ENCODE measurements around the gene HEXB.

The HEXB gene

GRCh38 chr5:74684900-74685851 is at the start of gene HEXB:
Gene HEXB (plus strand): TSS chr5:74685233. CDS start chr5:74685261, 28 bp downstream.
- DNase-seq: peak; percentile 86

- no peak for DNase-seq
Measured at GRCh38 chr5:74636149-74636548, 48.9 kb upstream of the HEXB start.

DNA sequence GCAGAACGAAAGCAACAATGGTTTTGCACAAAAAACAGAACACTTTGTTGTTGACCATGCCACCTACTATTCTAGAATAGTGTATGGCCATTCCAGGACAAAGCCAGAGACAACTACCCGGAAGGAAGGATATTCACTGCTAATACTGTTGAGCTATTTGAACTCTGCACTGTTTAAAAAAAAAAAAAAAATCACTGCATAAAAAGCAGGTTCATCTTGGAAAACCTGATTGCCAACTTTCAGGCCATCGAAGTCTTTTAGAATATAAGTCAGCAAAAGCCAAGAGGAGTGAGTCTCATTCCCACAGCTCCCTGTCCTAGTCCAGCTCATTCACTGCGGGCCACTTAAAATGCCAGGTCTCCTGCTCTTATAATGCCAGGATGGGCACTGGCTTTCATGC is 48.5 kb upstream of the HEXB start:
- DNase-seq: no peak

DNA sequence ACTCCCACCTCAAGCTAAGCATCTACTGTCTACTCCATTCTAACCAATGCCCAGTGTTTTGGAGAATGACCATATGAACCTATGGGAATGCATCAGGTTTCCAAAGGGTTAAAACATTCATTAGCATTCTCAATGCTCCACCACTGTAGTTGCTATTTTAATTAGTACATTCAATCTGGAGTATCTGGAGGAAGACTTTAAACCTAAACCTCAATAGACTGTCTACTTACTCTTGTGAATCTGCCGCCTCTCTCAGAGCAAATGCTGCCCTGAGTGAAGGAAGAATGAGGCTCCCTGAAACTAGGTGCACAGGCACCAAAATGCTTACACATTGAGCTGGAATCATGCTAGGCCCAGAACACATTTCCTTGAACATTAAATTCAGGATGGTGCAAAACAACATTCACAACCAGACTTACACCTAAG is 46.5 kb upstream of the HEXB start:
- DNase-seq: no peak

DNA sequence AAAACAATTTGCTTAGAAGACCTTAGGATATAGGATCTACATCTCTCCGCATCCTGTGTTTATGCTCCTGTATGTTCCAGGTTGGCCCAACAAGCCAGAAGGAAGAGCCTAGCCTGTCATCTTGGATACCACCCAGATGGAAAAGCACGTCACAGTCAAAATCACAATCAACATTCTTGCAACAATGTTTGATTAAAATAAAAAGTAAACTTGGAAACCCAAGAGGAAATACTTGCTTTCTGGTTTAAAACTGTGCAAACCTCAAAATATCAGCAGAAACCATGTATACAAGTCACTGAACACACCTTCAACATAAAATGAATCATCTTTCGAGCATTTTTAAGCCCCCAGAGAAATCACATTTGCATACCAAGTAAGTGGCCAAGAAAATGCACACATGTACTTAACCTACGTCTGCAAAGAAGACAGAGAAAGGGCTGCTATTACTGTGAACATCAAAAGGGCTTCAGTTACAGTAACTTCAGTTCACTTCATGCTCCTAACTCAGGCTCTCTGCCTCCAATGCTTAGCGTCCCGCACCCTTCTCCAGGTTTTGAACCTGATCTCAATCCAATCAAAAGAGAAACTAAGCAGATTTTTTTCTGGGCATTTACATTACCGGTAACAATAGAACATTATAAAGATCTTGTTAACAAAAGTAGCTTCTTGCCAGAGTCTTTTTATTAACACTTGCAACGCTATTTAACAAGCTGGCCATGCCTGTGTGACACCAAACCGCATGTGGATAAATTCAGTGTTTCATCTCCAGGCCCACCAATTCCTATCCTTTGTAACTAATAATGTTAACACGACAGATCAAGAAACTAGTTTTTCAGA is 45.8 kb upstream of the HEXB start:
- DNase-seq: no peak

GRCh38 chr5:74639807-74640449 is 45.1 kb upstream of the HEXB start:
- DNase-seq: peak; percentile 40

DNA sequence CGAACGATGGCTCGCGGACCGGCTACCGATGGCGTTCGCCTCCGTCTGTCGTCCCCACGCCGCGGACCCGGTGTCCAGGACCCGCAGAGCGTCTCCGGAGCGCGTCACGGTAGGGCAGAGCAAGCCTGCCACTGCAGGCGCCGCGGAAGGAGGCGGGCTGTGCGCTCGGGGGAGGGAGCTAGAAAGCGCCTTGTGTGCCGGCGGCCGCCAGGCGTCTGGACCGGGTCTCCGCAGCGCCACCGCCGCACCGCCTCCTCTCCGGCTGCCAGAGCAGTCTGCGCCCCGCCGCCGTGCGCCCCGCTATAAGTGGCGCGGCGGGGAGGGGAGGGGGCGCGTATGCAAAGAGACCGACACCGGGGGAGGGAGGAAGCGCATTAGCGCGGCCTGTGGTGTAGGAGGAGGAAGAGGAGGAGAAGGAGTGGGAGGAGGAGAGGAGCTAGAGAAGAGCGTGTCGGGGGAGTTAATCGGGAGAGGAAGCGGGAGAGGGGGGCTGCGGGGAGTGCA is 44.5 kb upstream of the HEXB start, which contains the start of gene ENC1:
Gene ENC1 (minus strand): TSS at position 279 of the 504 bp plus-strand sequence. CDS start 4,243 bp downstream, outside the sequence.
- peak; percentile 74 for DNase-seq

DNA sequence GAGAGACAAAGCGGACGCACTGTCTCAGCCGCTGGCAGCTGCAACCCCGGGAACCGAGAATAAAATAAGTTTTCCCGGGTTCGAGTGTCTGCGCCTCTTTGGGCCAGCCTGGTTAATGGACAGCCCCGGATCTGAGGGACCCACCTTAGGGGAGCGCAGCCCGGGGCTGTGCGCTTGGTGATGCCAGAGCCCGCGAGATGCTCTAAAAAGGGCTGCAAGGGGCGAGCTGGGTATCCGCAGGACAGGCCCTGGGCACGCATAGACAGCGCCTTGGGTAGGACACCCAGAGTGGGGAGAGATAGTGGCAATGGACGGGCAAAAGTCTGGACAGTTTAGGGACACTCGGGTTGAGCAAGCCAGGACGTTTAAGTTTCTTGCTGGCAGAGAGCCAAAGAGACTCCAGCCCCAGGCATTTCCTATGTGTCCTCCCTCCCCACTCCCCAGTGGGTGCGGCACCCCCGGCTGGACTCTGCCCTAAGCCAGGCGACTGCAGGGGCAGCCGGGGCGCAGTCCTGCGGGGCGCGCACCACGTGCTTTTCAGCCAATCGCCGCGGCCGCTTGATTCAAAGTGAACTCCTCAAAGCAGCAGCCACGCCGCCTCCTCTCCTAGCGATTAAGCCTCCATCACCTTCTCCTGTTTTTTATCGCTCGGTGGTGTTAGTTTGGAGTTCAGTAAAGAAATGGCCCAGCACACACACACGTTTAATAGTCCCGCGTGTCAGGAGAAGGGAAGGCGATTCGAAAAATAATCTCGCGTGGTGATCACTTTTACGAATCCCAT is 43.9 kb upstream of the HEXB start:
- peak; percentile 43 for DNase-seq

- DNase-seq: no peak
Measured at GRCh38 chr5:74641735-74642542, 43.1 kb upstream of the HEXB start.

DNA sequence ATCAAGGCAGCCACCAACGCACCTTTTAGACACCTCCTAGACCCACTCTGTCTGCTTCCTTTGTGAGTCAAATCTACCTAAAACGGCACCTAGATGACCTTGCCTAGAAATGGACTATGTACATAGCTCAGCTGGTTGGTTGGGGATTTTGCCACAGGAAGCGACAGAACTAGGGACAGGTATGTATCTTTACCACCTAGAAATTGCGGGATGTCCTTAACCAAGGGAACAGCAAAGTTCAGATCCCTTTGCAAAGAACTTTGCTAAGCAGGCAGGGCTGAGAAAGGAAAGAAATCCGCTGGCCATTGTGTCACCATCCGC is 42.5 kb upstream of the HEXB start:
- no peak for DNase-seq

DNA sequence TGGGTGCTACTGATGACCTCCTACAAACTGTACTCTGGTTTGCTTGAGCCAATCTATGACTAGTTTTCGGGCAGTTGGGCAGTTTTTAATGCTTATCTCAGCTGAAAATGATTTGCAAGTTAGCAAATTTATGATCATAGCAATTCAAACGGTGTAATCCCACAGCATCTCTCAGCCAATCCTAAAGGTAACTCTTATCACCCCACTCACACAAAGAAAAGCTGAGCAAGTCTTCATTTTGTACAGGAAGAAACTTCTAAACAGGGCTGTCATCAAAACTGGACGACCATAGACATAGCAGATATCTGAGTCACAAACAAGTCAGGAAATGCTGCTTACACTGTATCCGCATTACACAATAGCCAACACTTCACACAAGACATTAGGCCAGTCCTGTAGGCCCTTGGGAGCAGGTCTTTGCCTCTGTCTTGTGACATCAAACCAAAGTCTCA is 41.9 kb upstream of the HEXB start:
- DNase-seq: no peak

DNA sequence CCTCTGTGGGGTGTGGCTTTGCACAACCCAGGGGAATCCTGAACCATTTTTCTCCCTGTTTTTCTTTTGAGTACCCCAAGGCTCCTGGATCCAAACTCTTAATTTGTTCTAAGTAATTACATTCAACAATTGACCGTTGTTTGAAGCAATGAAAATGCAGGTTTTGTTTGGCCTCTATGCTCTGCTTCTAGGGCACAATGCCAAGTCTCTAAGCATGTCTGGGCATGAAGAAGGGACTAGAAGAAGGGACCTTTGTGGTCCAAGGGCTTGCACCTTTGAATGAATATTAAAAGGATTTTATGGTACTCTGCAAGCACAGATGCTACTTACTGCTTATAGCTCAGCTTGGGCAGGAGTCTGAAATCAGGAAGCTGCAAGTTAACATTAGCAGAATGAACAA is 37.9 kb upstream of the HEXB start:
- no peak for DNase-seq

GRCh38 chr5:74648835-74649293 is 36.2 kb upstream of the HEXB start:
- DNase-seq: peak; percentile 36

DNA sequence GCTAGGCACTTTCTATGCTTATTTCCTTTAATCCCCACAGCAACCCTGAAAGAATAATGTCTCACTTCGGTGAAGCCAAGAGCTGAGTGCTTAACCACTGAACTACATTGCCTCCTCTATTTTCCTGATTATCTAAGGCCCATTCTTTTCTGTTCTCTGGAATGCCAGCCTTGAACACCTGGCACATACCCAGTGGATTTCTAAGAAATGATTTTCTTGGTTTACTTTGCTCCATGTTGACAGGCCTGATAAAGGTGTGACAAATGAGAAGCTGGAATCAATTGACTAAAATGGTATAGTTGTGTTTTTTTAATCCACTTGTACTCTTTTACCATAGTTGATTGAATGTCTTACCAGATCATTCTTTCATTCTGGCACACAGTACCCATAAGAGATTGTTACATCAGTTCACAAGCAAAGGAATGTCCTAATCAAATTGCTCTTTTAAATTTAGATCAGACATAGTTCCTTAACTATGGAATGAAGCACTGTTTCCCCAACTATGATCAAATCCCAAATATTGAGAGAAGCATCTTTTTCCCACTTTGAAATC is 35.5 kb upstream of the HEXB start:
- DNase-seq: no peak

- no peak for DNase-seq
Measured at GRCh38 chr5:74651710-74652109, 33.3 kb upstream of the HEXB start.

DNA sequence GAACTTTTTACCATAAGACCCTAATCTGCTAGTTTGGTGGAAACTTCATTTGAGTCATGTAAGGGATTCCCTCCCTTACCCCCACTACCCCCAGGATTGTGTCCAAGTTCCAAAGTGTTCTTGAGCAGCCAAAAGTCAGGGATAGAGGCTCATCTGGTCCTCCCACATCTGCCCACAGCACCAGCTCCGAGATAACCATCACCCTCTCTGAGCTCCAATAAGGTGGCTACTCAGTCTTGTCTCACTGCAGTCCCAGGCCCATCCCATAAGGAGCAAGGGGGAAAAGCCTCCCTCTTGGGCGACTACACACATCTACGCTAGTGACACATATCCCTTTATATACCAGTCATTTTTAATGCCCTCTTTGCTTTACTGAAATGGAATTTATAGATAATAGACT is 32.5 kb upstream of the HEXB start:
- no peak for DNase-seq

- DNase-seq: no peak
Measured at GRCh38 chr5:74653991-74654390, 31.0 kb upstream of the HEXB start.

DNA sequence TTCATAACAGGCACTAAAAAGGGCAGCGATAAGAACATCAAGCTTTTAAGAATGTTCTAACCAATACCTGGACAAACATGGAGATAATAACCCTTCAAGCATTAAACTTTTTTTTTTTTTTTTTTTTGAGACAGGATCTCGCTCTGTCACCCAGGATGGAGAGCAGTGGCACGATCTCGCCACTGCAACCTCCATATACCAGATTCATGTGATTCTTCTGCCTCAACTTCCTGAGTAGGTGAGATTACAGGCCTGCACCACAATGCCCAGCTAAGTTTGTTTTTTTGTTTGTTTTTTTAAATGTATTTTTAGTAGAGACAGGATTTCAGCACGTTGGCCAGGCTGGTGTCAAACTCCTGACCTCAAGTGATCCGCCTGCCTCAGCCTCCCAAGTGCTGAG is 29.8 kb upstream of the HEXB start:
- DNase-seq: no peak

DNA sequence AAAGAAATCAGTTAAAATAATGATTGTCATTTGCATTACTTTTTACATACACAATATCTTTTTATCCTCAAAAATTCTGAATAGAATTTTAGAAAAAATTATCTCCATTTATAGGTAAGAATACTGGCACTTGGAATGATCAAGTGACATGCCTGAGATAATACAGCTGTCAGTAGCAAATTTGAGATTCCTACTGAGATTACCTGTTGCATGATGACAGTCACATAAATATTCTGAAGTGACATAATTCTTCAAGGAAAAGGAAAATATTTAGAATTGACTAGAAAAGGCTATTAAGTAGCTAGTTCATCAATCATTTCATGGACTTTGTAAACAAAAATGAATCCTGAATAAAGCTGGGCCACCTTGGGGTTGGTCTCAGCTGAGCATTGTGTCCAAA is 29.3 kb upstream of the HEXB start:
- DNase-seq: no peak

DNA sequence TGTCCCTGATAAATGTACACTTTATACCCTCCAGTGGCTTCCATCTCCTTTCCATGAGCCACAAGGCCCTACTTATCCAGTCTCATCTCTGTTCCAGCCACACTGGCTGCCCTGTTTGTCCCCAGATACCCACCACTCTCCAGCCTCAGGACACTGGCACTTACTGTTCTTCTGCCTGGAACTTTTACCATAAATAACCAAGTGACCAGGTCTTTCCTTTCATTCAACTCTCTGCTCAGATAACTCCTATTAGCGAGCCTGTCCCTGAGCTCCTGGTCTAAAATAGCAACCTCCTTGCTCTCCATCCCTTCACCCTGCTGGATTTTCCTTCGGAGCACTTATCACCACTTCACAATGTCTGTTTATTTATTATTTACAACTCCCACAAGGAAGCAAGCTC is 27.9 kb upstream of the HEXB start:
- no peak for DNase-seq

DNA sequence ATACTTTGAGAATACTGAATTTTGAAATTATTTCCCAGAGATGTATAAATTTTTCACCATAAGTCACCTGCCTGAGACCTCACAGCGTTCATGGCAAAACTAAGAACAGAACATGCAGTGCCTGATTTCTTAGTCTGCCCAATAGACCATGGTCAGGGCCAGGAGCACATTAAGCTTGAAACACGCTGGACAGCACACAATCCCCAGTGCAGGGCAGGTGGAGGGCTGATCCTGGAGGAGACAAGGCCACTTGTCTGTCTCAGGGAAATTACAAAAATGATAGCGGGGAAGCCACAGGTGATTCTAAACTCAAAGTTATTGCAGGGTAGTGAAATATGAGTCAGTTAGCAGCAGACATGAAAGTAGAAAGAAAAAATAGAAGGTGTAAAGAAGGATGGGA is 25.9 kb upstream of the HEXB start:
- no peak for DNase-seq
